SK-N-SH (cell line): ENCODE measurements around the gene LAMA4. TPM values are rescaled to one million over a fixed set of nuclear protein-coding genes. Genes with fewer than 3 reads are reported as not detected.

Experiments used
- CTCF ChIA-PET: fragments of 300-600, 350-600 bp; formaldehyde crosslinking; extraction: SDS; loops from one replicate; lab custom pipeline; 2021; lab: Yijun Ruan, JAX
- POLR2A ChIA-PET: fragments of 350-600 bp; sonication (Branson Sonifier 250); formaldehyde crosslinking; extraction: SDS; loops from one replicate; lab custom pipeline; 2020; ENCODE audit warnings: antibody characterized with exemption, inconsistent platforms; lab: Yijun Ruan, JAX
- DNase-seq: peaks from one replicate; pipeline ENCODE4 v3.0.0; 2012
- H2AFZ ChIP-seq: fragments of 200-600 bp; sonication (generic); 2 replicates; pipeline ENCODE4 v1.8.1; 2016; ENCODE audit warnings: antibody characterized with exemption, mild to moderate bottlenecking, low read depth
- H3F3A ChIP-seq: fragments of 200-600 bp; sonication (generic); replicated peaks from 2 replicates; pipeline ENCODE3; 2016; ENCODE audit warnings: antibody characterized with exemption, mild to moderate bottlenecking; ENCODE audit not compliant: insufficient read depth
- H3K27ac ChIP-seq, 2 experiments: fragments of 200-500 bp in 1 of 2; fragments of 200-600 bp in 1 of 2; sonication (Bioruptor generic) in 1 of 2; sonication (generic), shearing (Covaris generic) in 1 of 2; 2 replicates each; pipeline versions ENCODE4 v1.5.1 to v1.6.1; 2014 to 2016; ENCODE audit warnings: low read depth in 2 of 2, inconsistent platforms in 1 of 2, low read length in 1 of 2, mild to moderate bottlenecking in 1 of 2, mixed read lengths in 1 of 2
- H3K27me3 ChIP-seq: fragments of 200-600 bp; sonication (generic), shearing (Covaris generic); 2 replicates; pipeline ENCODE4 v1.6.1; 2016; ENCODE audit warnings: mixed run types; ENCODE audit not compliant: insufficient read depth
- H3K36me3 ChIP-seq, 2 experiments: fragments of 200-500 bp in 1 of 2; fragments of 200-600 bp in 1 of 2; sonication (Bioruptor generic) in 1 of 2; sonication (generic) in 1 of 2; replicated peaks in 1 of 2; 2 replicates each; pipeline versions ENCODE3 to v1.5.1; 2014 to 2016; ENCODE audit warnings: low read length in 1 of 2, mild to moderate bottlenecking in 1 of 2; ENCODE audit not compliant: insufficient read depth in 2 of 2, control insufficient read depth in 1 of 2
- H3K4me1 ChIP-seq, 2 experiments: fragments of 200-500 bp in 1 of 2; fragments of 200-600 bp in 1 of 2; sonication (Bioruptor generic) in 1 of 2; sonication (generic), shearing (Covaris generic) in 1 of 2; 2 replicates each; pipeline versions ENCODE4 v1.5.1 to v1.6.1; 2014 to 2016; ENCODE audit warnings: low read depth in 1 of 2, low read length in 1 of 2, mixed run types in 1 of 2; ENCODE audit not compliant: insufficient read depth in 2 of 2, control insufficient read depth in 1 of 2
- H3K4me2 ChIP-seq: fragments of 200-600 bp; sonication (generic), shearing (Covaris generic); 2 replicates; pipeline ENCODE4 v1.6.1; 2017; ENCODE audit warnings: mixed run types
- H3K4me3 ChIP-seq, 2 experiments: fragments of 200-500 bp in 1 of 2; fragments of 200-600 bp in 1 of 2; sonication (Bioruptor generic) in 1 of 2; sonication (generic), shearing (Covaris generic) in 1 of 2; 2 replicates each; pipeline versions ENCODE4 v1.5.1 to v1.8.1; 2014 to 2016; ENCODE audit warnings: low read depth in 2 of 2, inconsistent platforms in 1 of 2, low read length in 1 of 2, mild to moderate bottlenecking in 1 of 2, mixed read lengths in 1 of 2, moderate library complexity in 1 of 2
- H3K79me2 ChIP-seq: fragments of 200-600 bp; sonication (generic); 2 replicates; pipeline ENCODE4 v1.8.1; 2017; ENCODE audit warnings: mild to moderate bottlenecking; ENCODE audit not compliant: insufficient read depth
- H3K9ac ChIP-seq: fragments of 200-600 bp; sonication (generic); 2 replicates; pipeline ENCODE4 v1.6.1; 2017; ENCODE audit warnings: mixed run types
- H3K9me2 ChIP-seq: fragments of 200-600 bp; sonication (generic); 2 replicates; pipeline ENCODE4 v1.6.1; 2017; ENCODE audit warnings: mixed run types
- H3K9me3 ChIP-seq: fragments of 200-600 bp; sonication (generic); 2 replicates; pipeline ENCODE4 v1.6.1; 2017; ENCODE audit warnings: mixed run types, mild to moderate bottlenecking, moderate library complexity
- H4K20me1 ChIP-seq: fragments of 200-600 bp; sonication (generic); 2 replicates; pipeline ENCODE4 v1.6.1; 2017; ENCODE audit warnings: mild to moderate bottlenecking, mixed run types; ENCODE audit not compliant: insufficient read depth
- CHD2 ChIP-seq: fragments of 150-350 bp; IDR thresholded peaks from 2 replicates; pipeline ENCODE4 v1.6.1; 2018; ENCODE audit warnings: low read length; ENCODE audit not compliant: partially characterized antibody
- CTCF ChIP-seq: fragments of 200-600 bp; sonication (generic); IDR thresholded peaks from 2 replicates; pipeline ENCODE4 v1.6.1; 2017; ENCODE audit warnings: antibody characterized with exemption, mild to moderate bottlenecking, moderate library complexity
- ELF1 ChIP-seq: IDR thresholded peaks from 2 replicates; pipeline ENCODE4 v1.4.0; 2012
- EP300 ChIP-seq, 2 experiments: IDR thresholded peaks; 2 replicates each; pipeline versions ENCODE4 v1.4.0 to v1.6.1; 2012; ENCODE audit warnings: borderline replicate concordance in 1 of 2, low read depth in 1 of 2, low read length in 1 of 2
- EZH2phosphoT487 ChIP-seq: fragments of 200-600 bp; sonication (generic); IDR thresholded peaks from 2 replicates; pipeline ENCODE4 v1.6.1; 2017; ENCODE audit warnings: low read depth, mixed run types, mild to moderate bottlenecking, antibody characterized with exemption, moderate library complexity, borderline replicate concordance
- FOSL2 ChIP-seq: IDR thresholded peaks from 2 replicates; pipeline ENCODE4 v1.4.0; 2012; ENCODE audit warnings: low read depth, mild to moderate bottlenecking, moderate library complexity, borderline replicate concordance
- GABPA ChIP-seq: IDR thresholded peaks from 2 replicates; pipeline ENCODE4 v1.4.0; 2012; ENCODE audit warnings: low read depth, mild to moderate bottlenecking
- GATA2 ChIP-seq: sonication (generic); formaldehyde crosslinking; IDR thresholded peaks from 2 replicates; pipeline ENCODE4 v1.5.0; 2020; ENCODE audit warnings: mild to moderate bottlenecking, missing genetic modification reagents
- IRF3 ChIP-seq: fragments of 150-350 bp; IDR thresholded peaks from 2 replicates; pipeline ENCODE4 v1.6.1; 2016; ENCODE audit warnings: mild to moderate bottlenecking, low read depth, low read length
- JUND ChIP-seq: IDR thresholded peaks from 2 replicates; pipeline ENCODE4 v1.4.0; 2012
- MAX ChIP-seq: IDR thresholded peaks from 2 replicates; pipeline ENCODE4 v1.4.0; 2012; ENCODE audit warnings: low read depth
- MXI1 ChIP-seq: IDR thresholded peaks from 2 replicates; pipeline ENCODE4 v1.6.1; 2012; ENCODE audit warnings: mild to moderate bottlenecking, low read depth, low read length, improper control_type of control experiment
- NRF1 ChIP-seq: IDR thresholded peaks from 2 replicates; pipeline ENCODE4 v1.6.1; 2012; ENCODE audit warnings: low read depth, mild to moderate bottlenecking, low read length
- PBX3 ChIP-seq: IDR thresholded peaks from 2 replicates; pipeline ENCODE4; 2012
- RAD21 ChIP-seq: IDR thresholded peaks from 2 replicates; pipeline ENCODE4 v1.6.1; 2012; ENCODE audit warnings: mild to moderate bottlenecking, low read length
- RFX5 ChIP-seq: IDR thresholded peaks from 2 replicates; pipeline ENCODE4 v1.6.1; 2012; ENCODE audit warnings: mild to moderate bottlenecking, improper control_type of control experiment, low read length
- RXRA ChIP-seq: IDR thresholded peaks from 2 replicates; pipeline ENCODE4 v1.4.0; 2012; ENCODE audit warnings: low read depth, mild to moderate bottlenecking, borderline replicate concordance
- TAF1 ChIP-seq: IDR thresholded peaks from 2 replicates; pipeline ENCODE4 v1.6.1; 2012; ENCODE audit warnings: low read depth, mild to moderate bottlenecking, low read length, moderate library complexity, borderline replicate concordance
- TEAD4 ChIP-seq: IDR thresholded peaks from 2 replicates; pipeline ENCODE4 v1.4.0; 2012; ENCODE audit warnings: mild to moderate bottlenecking, borderline replicate concordance; ENCODE audit not compliant: insufficient read depth
- ZBTB33 ChIP-seq: IDR thresholded peaks from 2 replicates; pipeline ENCODE4 v1.4.0; 2012; ENCODE audit warnings: low read depth, borderline replicate concordance
- WGBS: methylation state at CpG from one replicate; pipeline ENCODE4 v1.1.6; 2017; ENCODE audit warnings: low lambda C conversion rate; 5-methylcytosine and 5-hydroxymethylcytosine counted together
- polyA plus RNA-seq, 3 experiments: library from polyadenylated mRNA; depleted of rRNA; stranded (reverse); fragments of >200 nt; gene quantifications; 2 replicates each; pipeline ENCODE4 v1.2.3, GENCODE V29; 2012

The LAMA4 gene
- polyA plus RNA-seq, 1 of the 3 experiments (the other 2 are of a cell fraction): 9.4 TPM

- TF ChIP-seq GATA2 (CRISPR knock-in tag): no peak
- no peak for TF ChIP-seq CHD2
- TF ChIP-seq EP300 (IDR thresholded peaks at IDR 0.05; ENCODE audit: borderline replicate concordance in 1 of 2, low read depth in 1 of 2, low read length in 1 of 2): peak in 1 of 2 experiments; percentile 22; a peak in 1 of 4 replicates
- no peak for TF ChIP-seq NRF1
- no peak for TF ChIP-seq RXRA
- TF ChIP-seq ELF1: no peak
- H3K4me1 ChIP-seq: peaks cover 0 to 19% of the 10 kb centered on the region in 2 experiments; a peak in 2 of 4 replicates
- 0 out of 2 replicates have a peak overlapping the region, but pooled peaks have one; percentile 46 for H2AFZ ChIP-seq
- CTCF ChIA-PET: interaction anchor here (0.8 to 5.7 kb wide), 8 partner anchors 13 to 88 kb away, joined by 3 to 38 read pairs (median 5); partner anchors contain the start of gene LAMA4
- no peak overlapping the region for H3K4me2 ChIP-seq
- no peak for DNase-seq
- no peak overlapping the region for H3K9ac ChIP-seq
- peak overlapping the region in 1 of 2 experiments; percentile 74; a peak in 2 of 4 replicates for H3K27ac ChIP-seq
- no peaks in the 10 kb centered on the region for H3K36me3 ChIP-seq
- H3K9me3 ChIP-seq: no peaks in the 10 kb centered on the region
- no peaks in the 10 kb centered on the region for H3K9me2 ChIP-seq
- H4K20me1 ChIP-seq: no peaks in the 10 kb centered on the region
- 64% methylated on average over 2 of the region's 2 CpGs for WGBS
- no peaks in the 10 kb centered on the region for H3F3A ChIP-seq
- no peaks in the 10 kb centered on the region for H3K79me2 ChIP-seq
- no peak overlapping the region for H3K4me3 ChIP-seq
- POLR2A ChIA-PET: no interaction called here
- no peaks in the 10 kb centered on the region for H3K27me3 ChIP-seq
These were observed 14.3 kb upstream of the LAMA4 start for GRCh38 chr6:112268654-112269053.

GRCh38 chr6:112268019-112268418 lies 13.7 kb upstream of the LAMA4 start:
- CTCF ChIA-PET: interaction anchor here (0.9 to 5.7 kb wide), 6 partner anchors 13 to 88 kb away, joined by 3 to 38 read pairs (median 6); partner anchors contain the start of gene LAMA4
- POLR2A ChIA-PET: no interaction called here
- H2AFZ ChIP-seq: no peak overlapping the region

More at GRCh38 chr6:112268019-112268418, 13.7 kb upstream of the LAMA4 start:
- no peak for DNase-seq
- H3K79me2 ChIP-seq: no peaks in the 10 kb centered on the region
- H3K9me3 ChIP-seq: no peaks in the 10 kb centered on the region
- H3K4me1 ChIP-seq: peaks cover 0 to 19% of the 10 kb centered on the region in 2 experiments; a peak in 2 of 4 replicates
- no peaks in the 10 kb centered on the region for H3K27me3 ChIP-seq
- no peaks in the 10 kb centered on the region for H4K20me1 ChIP-seq
- H3K9me2 ChIP-seq: no peaks in the 10 kb centered on the region
- H3F3A ChIP-seq: no peaks in the 10 kb centered on the region
- H3K27ac ChIP-seq: peak overlapping the region in 1 of 2 experiments; percentile 74; a peak in 1 of 4 replicates
- 96% methylated on average over 2 of the region's 2 CpGs for WGBS
- TF ChIP-seq MAX (no peak), MXI1 (no peak), GABPA (no peak), ELF1 (no peak), PBX3 (no peak), EP300 (IDR thresholded peaks at IDR 0.05; ENCODE audit: borderline replicate concordance in 1 of 2, low read depth in 1 of 2, low read length in 1 of 2) (no peak), EZH2phosphoT487 (no peak), ZBTB33 (no peak), RFX5 (no peak), RAD21 (no peak), CTCF (no peak), TEAD4 (no peak), FOSL2 (no peak), JUND (no peak), CHD2 (no peak), TAF1 (no peak), IRF3 (no peak)
- TF ChIP-seq, all 33 proteins: peak for 0
- Histone ChIP-seq H3K4me2 (no peak overlapping the region), H3K4me3 (no peak overlapping the region), H3K9ac (no peak overlapping the region), H3K36me3 (no peaks in the 10 kb centered on the region)
